Measurements from ENCODE around the gene CUX1.

DNA sequence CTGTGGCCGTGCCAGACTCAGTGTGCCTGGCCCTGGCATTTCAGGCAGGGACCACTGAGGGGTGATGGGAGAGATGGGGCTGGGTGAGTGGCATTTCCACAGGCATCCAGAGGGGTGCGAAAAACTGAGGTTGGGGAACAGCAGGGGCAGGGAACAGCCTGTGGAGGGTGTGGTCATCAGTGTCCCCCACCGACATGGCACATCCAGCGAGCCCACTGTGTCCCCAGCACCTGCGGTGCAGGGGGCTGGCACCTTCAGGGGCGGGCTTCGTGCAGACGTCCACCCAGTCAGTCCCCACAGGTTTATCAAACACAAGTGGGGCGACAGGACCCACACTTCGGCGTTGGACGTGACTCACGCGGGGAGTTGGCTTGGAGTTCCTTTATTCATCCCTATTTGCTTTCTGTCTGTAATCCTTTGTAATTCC lies 14.8 kb downstream of the CUX1 start:
- TF ChIP-seq POLR2A (IDR thresholded peaks at IDR 0.05; ENCODE audit: low read depth, low read length) (no peak), POLR2AphosphoS5 (IDR thresholded peaks at IDR 0.05; ENCODE audit: low read depth, low read length) (no peak), TAF1 (IDR thresholded peaks at IDR 0.05; ENCODE audit: low read depth, low read length) (no peak), PAX5 (IDR thresholded peaks at IDR 0.05; ENCODE audit: insufficient read depth, low read length, severe bottlenecking) (no peak), SPI1 (IDR thresholded peaks at IDR 0.05; ENCODE audit: low read depth, low read length) (no peak)

Data from GM12891 (cell line).